ENCODE data around the gene RAB44. TPM values are rescaled to one million over a fixed set of nuclear protein-coding genes. Genes with fewer than 3 reads are reported as not detected.

Gene RAB44
- total RNA-seq, 1 experiment from 2014 or later, result 0.05 TPM

- Histone ChIP-seq H3K9me3 (ENCODE audit: control insufficient read depth in 1 of 2, insufficient read depth in 1 of 2, low read depth in 1 of 2, low read length in 2 of 2) (no peaks in the 10 kb centered on the region), H3K27ac (ENCODE audit: low read depth, low read length) (no peak overlapping the region), H3K36me3 (ENCODE audit: control insufficient read depth in 1 of 2, insufficient read depth in 2 of 2, low read length in 2 of 2) (no peaks in the 10 kb centered on the region), H3K9ac (ENCODE audit: low read length) (0 out of 2 replicates have a peak overlapping the region, but pooled peaks have one; percentile 23), H3K27me3 (ENCODE audit: insufficient read depth, low read length) (no peaks in the 10 kb centered on the region), H4K20me1 (ENCODE audit: insufficient read depth) (no peaks in the 10 kb centered on the region), H3K4me3 (replicated peaks in 1 of 2; ENCODE audit: low read depth in 1 of 2, low read length in 2 of 2) (peak overlapping the region; percentile 13 to 30; a peak in 3 of 4 replicates), H3K9me2 (ENCODE audit: insufficient read depth) (no peaks in the 10 kb centered on the region), H3K79me2 (ENCODE audit: insufficient read depth, low read length) (no peaks in the 10 kb centered on the region), H2AFZ (ENCODE audit: low read depth, low read length, poor library complexity, severe bottlenecking) (no peak overlapping the region), H3K4me1 (ENCODE audit: control insufficient read depth in 1 of 2, insufficient read depth in 2 of 2, low read length in 2 of 2) (peaks cover 25 to 41% of the 10 kb centered on the region in 2 experiments), H3K4me2 (ENCODE audit: low read length) (peak overlapping the region; percentile 62)
- RAD21 ChIA-PET (ENCODE audit: low non-redundant PET in 1 of 2, low total read pairs in 2 of 2, uncharacterized antibody in 2 of 2, unreplicated experiment in 2 of 2), result no interaction called here
- no TSS peak for BruUV-seq (replicated peaks)
- ATAC-seq (peak; percentile 79), DNase-seq (ENCODE audit: low read depth, low spot score) (no peak)
- no peak for TF ChIP-seq EZH2phosphoT487 (IDR thresholded peaks at IDR 0.05; ENCODE audit: borderline replicate concordance)
- peak; percentile 58; the same call in 1 of the 2 replicates for TF ChIP-seq MAX (IDR thresholded peaks at IDR 0.05)
- POLR2A ChIA-PET, result interaction anchor here (0.9 kb wide), 1 partner anchor 10 kb away, joined by 4 read pairs; no protein-coding TSS in a partner anchor
- CTCF ChIA-PET, result no interaction called here
- intact Hi-C loops (cut with micrococcal nuclease), result no loop called here
Observed at GRCh38 chr6:36660771-36661471, 36.7 kb upstream of the RAB44 start.

- DNase-seq (ENCODE audit: low read depth, low spot score) (no peak), ATAC-seq (no peak)
- Histone ChIP-seq H2AFZ (ENCODE audit: low read depth, low read length, poor library complexity, severe bottlenecking) (no peak overlapping the region), H3K9me3 (ENCODE audit: control insufficient read depth in 1 of 2, insufficient read depth in 1 of 2, low read depth in 1 of 2, low read length in 2 of 2) (no peaks in the 10 kb centered on the region), H3K27ac (ENCODE audit: low read depth, low read length) (no peak overlapping the region), H3K4me3 (replicated peaks in 1 of 2; ENCODE audit: low read depth in 1 of 2, low read length in 2 of 2) (no peak overlapping the region), H3K4me2 (ENCODE audit: low read length) (peak overlapping the region; percentile 44), H3K79me2 (ENCODE audit: insufficient read depth, low read length) (no peaks in the 10 kb centered on the region), H3K27me3 (ENCODE audit: insufficient read depth, low read length) (no peaks in the 10 kb centered on the region), H4K20me1 (ENCODE audit: insufficient read depth) (no peaks in the 10 kb centered on the region), H3K36me3 (ENCODE audit: control insufficient read depth in 1 of 2, insufficient read depth in 2 of 2, low read length in 2 of 2) (no peaks in the 10 kb centered on the region), H3K9me2 (ENCODE audit: insufficient read depth) (no peaks in the 10 kb centered on the region), H3K4me1 (ENCODE audit: control insufficient read depth in 1 of 2, insufficient read depth in 2 of 2, low read length in 2 of 2) (peaks cover 38 to 52% of the 10 kb centered on the region in 2 experiments), H3K9ac (ENCODE audit: low read length) (no peak overlapping the region)
- CTCF ChIA-PET, result no interaction called here
- POLR2A ChIA-PET, result interaction anchor here (1.1 to 9.1 kb wide), 5 partner anchors 9 to 20 kb away, joined by 3 to 119 read pairs (median 3); partner anchors contain the start of gene CDKN1A
- RAD21 ChIA-PET (ENCODE audit: low non-redundant PET in 1 of 2, low total read pairs in 2 of 2, uncharacterized antibody in 2 of 2, unreplicated experiment in 2 of 2), result interaction anchor here in 1 of 2 experiments (0.6 kb wide), 1 partner anchor 48 kb away, joined by 5 read pairs; no protein-coding TSS in a partner anchor
- no TSS peak for BruUV-seq (replicated peaks)
- intact Hi-C loops (cut with micrococcal nuclease), result no loop called here
- TF ChIP-seq CBX3 (IDR thresholded peaks at IDR 0.05; ENCODE audit: low read depth), result no peak
- TF ChIP-seq JUND (IDR thresholded peaks at IDR 0.05), result no peak
- TF ChIP-seq POLR2AphosphoS5 (IDR thresholded peaks at IDR 0.05; ENCODE audit: low read depth, low read length), result no peak
- TF ChIP-seq ZFX (IDR thresholded peaks at IDR 0.05), result no peak
- TF ChIP-seq EZH2phosphoT487 (IDR thresholded peaks at IDR 0.05; ENCODE audit: borderline replicate concordance), result no peak
- no peak for TF ChIP-seq SP1 (IDR thresholded peaks at IDR 0.05; ENCODE audit: low read depth)
- no peak for TF ChIP-seq CEBPB (IDR thresholded peaks at IDR 0.05; ENCODE audit: low read depth)
- no peak for TF ChIP-seq SIN3A (IDR thresholded peaks at IDR 0.05; ENCODE audit: low read depth)
- no peak for TF ChIP-seq EZH2 (IDR thresholded peaks at IDR 0.05)
- TF ChIP-seq REST (IDR thresholded peaks at IDR 0.05; ENCODE audit: low read depth), result no peak
- TF ChIP-seq YY1 (IDR thresholded peaks at IDR 0.05; ENCODE audit: extremely low read depth, insufficient replicate concordance, low read depth, low read length), result no peak
- TF ChIP-seq ZBTB33 (IDR thresholded peaks at IDR 0.05; ENCODE audit: extremely low read depth, insufficient replicate concordance, low read length), result no peak
- TF ChIP-seq POLR2A (IDR thresholded peaks at IDR 0.05; ENCODE audit: borderline replicate concordance, extremely low read depth, insufficient read depth, insufficient read length), result no peak
- no peak for TF ChIP-seq EGR1 (IDR thresholded peaks at IDR 0.05; ENCODE audit: low read depth)
Observed at GRCh38 chr6:36662380-36662779, 35.2 kb upstream of the RAB44 start.

All from HCT116 (cell line).